BLaER1 treated with 17β-estradiol and CSF1 and Interleukin-3, amounts not matched to agents 10 nM and 100 nM (cell line): Measurements from ENCODE around the gene CTNNA1.

Source experiments
- H3K27ac ChIP-seq, 11 experiments: shearing (Covaris generic); formaldehyde crosslinking; 2 replicates each; pipeline ENCODE4 v1.8.1; 2022
- H3K27me3 ChIP-seq, 11 experiments: shearing (Covaris generic); formaldehyde crosslinking; 2 replicates each; pipeline ENCODE4 v1.8.1; 2022
- H3K36me3 ChIP-seq, 11 experiments: shearing (Covaris generic); formaldehyde crosslinking; 2 replicates each; pipeline ENCODE4 v1.8.1; 2022
- H3K4me1 ChIP-seq, 10 experiments: shearing (Covaris generic); formaldehyde crosslinking; 2 replicates each; pipeline ENCODE4 v1.8.1; 2022
- H3K4me2 ChIP-seq, 11 experiments: shearing (Covaris generic); formaldehyde crosslinking; 2 replicates each; pipeline ENCODE4 v1.8.1; 2022
- H3K4me3 ChIP-seq, 10 experiments: shearing (Covaris generic); formaldehyde crosslinking; 2 replicates each; pipeline ENCODE4 v1.8.1; 2022
- H3K9ac ChIP-seq, 11 experiments: shearing (Covaris generic); formaldehyde crosslinking; 2 replicates each; pipeline ENCODE4 v1.8.1; 2022
- H3K9me3 ChIP-seq, 11 experiments: shearing (Covaris generic); formaldehyde crosslinking; replicated peaks in 1 of 11; 2 replicates each; pipeline ENCODE4 v1.8.1; 2022
- H4K20me1 ChIP-seq, 11 experiments: shearing (Covaris generic); formaldehyde crosslinking; 2 replicates each; pipeline ENCODE4 v1.8.1; 2022
- Cebpa-rat ChIP-seq, 11 experiments: shearing (Covaris generic); IDR thresholded peaks; 2 replicates each; pipeline ENCODE4 v1.8.1; 2022

CTNNA1 gene

DNA sequence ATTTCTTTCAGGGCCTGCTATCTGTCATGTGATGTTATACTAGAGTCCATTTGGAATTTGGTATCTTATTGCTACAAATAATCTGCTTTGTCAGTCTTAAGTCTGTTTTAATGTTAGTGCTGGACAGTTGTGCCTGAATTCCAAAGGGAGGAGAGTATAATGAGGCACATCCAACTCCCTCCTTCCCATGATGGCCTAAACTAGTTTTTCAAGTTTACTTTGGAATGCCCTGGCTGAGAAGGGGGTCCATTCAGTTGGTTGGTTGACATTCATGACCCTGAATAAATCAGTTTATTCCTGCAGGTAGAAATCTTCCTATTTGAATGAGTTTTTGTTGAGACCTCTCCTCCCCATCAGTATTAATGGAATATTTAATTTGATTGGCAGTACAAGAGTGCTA, 131.3 kb downstream of the CTNNA1 start:
- Histone ChIP-seq H3K27me3 (no peaks in the 10 kb centered on the region), H3K9me3 (peaks cover 18 to 32% (median 23%) of the 10 kb centered on the region in 11 experiments), H3K36me3 (peaks cover 46 to 83% (median 63%) of the 10 kb centered on the region in 11 experiments), H3K9ac (no peak overlapping the region), H3K4me3 (no peak overlapping the region), H3K27ac (no peak overlapping the region), H3K4me2 (no peak overlapping the region), H4K20me1 (peaks cover 0 to 69% (median 30%) of the 10 kb centered on the region in 11 experiments; a peak in 12 of 22 replicates), H3K4me1 (peaks cover 0 to 16% (median 14%) of the 10 kb centered on the region in 10 experiments; a peak in 14 of 20 replicates)
- TF ChIP-seq Cebpa-rat (IDR thresholded peaks at IDR 0.05), result no peak

DNA sequence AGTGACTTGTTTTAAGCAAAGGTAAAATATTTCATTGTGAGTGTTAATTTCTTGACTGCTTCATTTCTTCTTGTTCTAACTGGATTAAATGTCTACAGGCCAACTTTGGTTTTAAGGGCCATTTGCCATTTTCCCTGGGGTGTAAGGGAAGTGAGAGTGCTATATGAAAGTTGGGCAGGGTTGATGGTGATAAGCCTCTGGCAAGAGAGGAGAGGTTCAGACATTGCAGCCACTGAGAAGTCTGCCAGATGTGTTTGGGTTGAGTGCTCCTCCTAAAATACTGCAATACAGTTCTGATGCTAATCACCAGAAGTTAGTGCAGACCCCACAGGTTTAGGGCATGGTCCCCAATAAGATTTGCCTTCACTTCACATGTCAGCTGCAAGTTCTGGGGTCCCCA, 136.8 kb downstream of the CTNNA1 start:
- peaks cover 69 to 99% (median 88%) of the 10 kb centered on the region in 11 experiments for H3K36me3 ChIP-seq
- TF ChIP-seq Cebpa-rat (IDR thresholded peaks at IDR 0.05), result no peak

DNA sequence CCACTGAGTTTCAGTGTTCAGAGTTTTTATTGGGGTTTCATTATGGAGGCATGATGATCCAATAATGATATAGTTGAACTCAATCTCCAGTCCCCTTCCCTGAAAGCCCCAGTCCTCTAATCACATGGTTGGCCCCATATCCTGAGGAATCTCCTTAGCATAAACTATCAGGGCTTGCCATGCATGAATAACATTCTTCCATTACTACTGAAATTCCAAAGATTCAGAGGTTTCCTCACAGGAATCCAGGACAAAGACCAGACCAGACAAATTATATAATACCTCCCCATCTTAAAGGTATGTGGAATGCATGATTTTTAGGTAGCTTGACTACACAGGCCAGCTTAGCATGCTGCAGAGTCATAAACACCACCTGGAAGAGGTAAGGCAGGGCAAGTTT, 137.4 kb downstream of the CTNNA1 start:
- Histone ChIP-seq H3K9me3 (peaks cover 22 to 38% (median 34%) of the 10 kb centered on the region in 11 experiments), H3K36me3 (peaks cover 69 to 99% (median 84%) of the 10 kb centered on the region in 11 experiments), H3K27ac (no peak overlapping the region), H3K4me1 (no peaks in the 10 kb centered on the region), H3K4me2 (no peak overlapping the region), H4K20me1 (peaks cover 0 to 15% (median 0%) of the 10 kb centered on the region in 11 experiments; a peak in 4 of 22 replicates), H3K27me3 (no peaks in the 10 kb centered on the region), H3K9ac (no peak overlapping the region), H3K4me3 (peak overlapping the region in 2 of 10 experiments; percentile 10 to 23; a peak in 1 of 20 replicates)
- TF ChIP-seq Cebpa-rat (IDR thresholded peaks at IDR 0.05), result no peak

More for the DNA sequence above, 136.8 kb downstream of the CTNNA1 start:
- Histone ChIP-seq H3K4me3 (peak overlapping the region in 2 of 10 experiments; percentile 10 to 16; a peak in 3 of 20 replicates), H3K4me2 (no peak overlapping the region), H3K27me3 (no peaks in the 10 kb centered on the region), H3K9ac (no peak overlapping the region), H3K4me1 (no peaks in the 10 kb centered on the region), H4K20me1 (peaks cover 0 to 21% (median 0%) of the 10 kb centered on the region in 11 experiments; a peak in 6 of 22 replicates), H3K27ac (no peak overlapping the region), H3K9me3 (peaks cover 22 to 38% (median 34%) of the 10 kb centered on the region in 11 experiments)

- H3K4me2 ChIP-seq, result no peak overlapping the region
- no peak overlapping the region for H3K27ac ChIP-seq
- H3K4me1 ChIP-seq, result peaks cover 19 to 26% (median 22%) of the 10 kb centered on the region in 10 experiments
- no peak overlapping the region for H3K4me3 ChIP-seq
- H3K36me3 ChIP-seq, result peaks cover 42 to 78% (median 57%) of the 10 kb centered on the region in 11 experiments
- peaks cover 0 to 16% (median 7%) of the 10 kb centered on the region in 11 experiments; a peak in 17 of 22 replicates for H3K9me3 ChIP-seq
- H3K27me3 ChIP-seq, result no peaks in the 10 kb centered on the region
- H3K9ac ChIP-seq, result no peak overlapping the region
- H4K20me1 ChIP-seq, result peaks cover 0 to 37% (median 8%) of the 10 kb centered on the region in 11 experiments; a peak in 12 of 22 replicates
- TF ChIP-seq Cebpa-rat (IDR thresholded peaks at IDR 0.05), result no peak
These were observed 142.7 kb downstream of the CTNNA1 start for GRCh38 chr5:138895918-138896317.

- Histone ChIP-seq H3K4me3 (no peak overlapping the region), H3K9ac (no peak overlapping the region), H3K4me1 (peaks cover 32 to 46% (median 40%) of the 10 kb centered on the region in 10 experiments), H3K9me3 (peaks cover 5 to 16% (median 6%) of the 10 kb centered on the region in 11 experiments; a peak in 14 of 22 replicates), H3K36me3 (peaks cover 32 to 67% (median 43%) of the 10 kb centered on the region in 11 experiments), H3K27ac (no peak overlapping the region), H3K4me2 (no peak overlapping the region), H3K27me3 (no peaks in the 10 kb centered on the region), H4K20me1 (peaks cover 0 to 41% (median 15%) of the 10 kb centered on the region in 11 experiments; a peak in 12 of 22 replicates)
- TF ChIP-seq Cebpa-rat (IDR thresholded peaks at IDR 0.05), result no peak
These were observed 145.1 kb downstream of the CTNNA1 start for GRCh38 chr5:138898299-138898698.

DNA sequence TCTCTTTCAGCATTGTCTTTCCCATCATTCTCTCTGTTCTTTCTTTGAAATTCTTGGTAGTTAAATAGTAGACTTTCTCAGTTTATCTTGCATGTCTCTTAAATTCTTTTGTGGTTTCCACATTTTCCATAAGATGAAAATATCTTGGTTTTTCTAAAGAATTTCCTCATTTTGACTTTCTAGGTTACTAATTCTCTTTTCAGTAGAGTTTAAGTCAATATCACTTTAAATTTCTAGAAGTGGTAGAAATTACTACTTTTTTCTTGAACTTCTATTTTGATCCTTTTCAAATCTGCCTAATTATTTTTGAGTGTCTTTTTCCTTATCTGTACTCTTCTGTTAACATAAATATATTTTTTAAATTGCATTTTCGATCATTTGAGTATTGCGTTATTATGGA, 145.5 kb downstream of the CTNNA1 start:
- peaks cover 32 to 48% (median 40%) of the 10 kb centered on the region in 10 experiments for H3K4me1 ChIP-seq
- H3K27me3 ChIP-seq, result no peaks in the 10 kb centered on the region
- H3K27ac ChIP-seq, result no peak overlapping the region
- peak overlapping the region in 2 of 11 experiments; percentile 66 to 73; a peak in 3 of 22 replicates for H3K4me2 ChIP-seq
- no peak overlapping the region for H3K4me3 ChIP-seq
- H3K9ac ChIP-seq, result no peak overlapping the region
- peaks cover 36 to 67% (median 48%) of the 10 kb centered on the region in 11 experiments for H3K36me3 ChIP-seq
- H4K20me1 ChIP-seq, result peaks cover 0 to 41% (median 15%) of the 10 kb centered on the region in 11 experiments; a peak in 12 of 22 replicates
- no peak for TF ChIP-seq Cebpa-rat (IDR thresholded peaks at IDR 0.05)
- peaks cover 5 to 16% (median 6%) of the 10 kb centered on the region in 11 experiments; a peak in 15 of 22 replicates for H3K9me3 ChIP-seq

DNA sequence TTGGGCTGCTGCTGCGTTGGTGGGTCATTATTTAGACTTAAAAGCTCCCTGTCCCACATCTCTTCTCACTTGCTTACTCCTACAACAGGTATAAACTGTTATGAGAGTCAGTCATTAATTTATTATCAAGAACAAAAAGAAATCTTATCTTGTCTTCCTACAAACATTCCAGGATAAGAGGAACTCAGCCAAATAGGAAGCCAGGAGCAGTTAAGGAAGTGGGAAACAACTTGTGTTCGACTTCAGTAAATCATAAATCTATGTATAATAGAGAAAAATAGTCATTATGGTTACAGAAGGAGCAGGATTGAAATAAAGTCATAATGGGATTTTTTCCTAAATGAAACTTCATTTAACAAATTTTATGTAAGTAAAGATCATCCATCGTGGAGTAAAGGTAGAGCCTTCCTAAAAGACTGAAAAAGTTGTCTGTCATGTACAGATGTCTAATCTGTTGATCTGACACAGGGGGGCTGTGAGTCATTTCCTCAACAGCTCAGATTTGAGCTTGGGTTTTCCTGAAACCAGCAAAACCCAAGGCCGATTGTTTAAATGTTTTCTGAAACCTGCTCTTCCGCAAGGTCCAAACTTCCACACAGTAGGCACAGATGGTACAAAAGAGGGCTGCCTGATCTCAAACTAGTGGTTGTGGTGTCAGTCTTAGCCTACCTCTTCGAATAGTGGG, 147.2 kb downstream of the CTNNA1 start:
- TF ChIP-seq Cebpa-rat (IDR thresholded peaks at IDR 0.05), result no peak
- Histone ChIP-seq H3K4me1 (peaks cover 32 to 48% (median 40%) of the 10 kb centered on the region in 10 experiments), H3K9me3 (peaks cover 5 to 18% (median 12%) of the 10 kb centered on the region in 11 experiments; a peak in 15 of 22 replicates), H3K4me2 (peak overlapping the region; percentile 59 to 83 (median 76)), H3K9ac (peak overlapping the region in 10 of 11 experiments; percentile 19 to 57 (median 44); a peak in 14 of 22 replicates), H3K27ac (peak overlapping the region; percentile 1 to 69 (median 59); a peak in 21 of 22 replicates), H3K36me3 (peaks cover 46 to 67% (median 54%) of the 10 kb centered on the region in 11 experiments), H3K4me3 (peak overlapping the region in 2 of 10 experiments; percentile 1 to 6; a peak in 1 of 20 replicates), H3K27me3 (no peaks in the 10 kb centered on the region), H4K20me1 (peaks cover 0 to 41% (median 15%) of the 10 kb centered on the region in 11 experiments; a peak in 12 of 22 replicates)

DNA sequence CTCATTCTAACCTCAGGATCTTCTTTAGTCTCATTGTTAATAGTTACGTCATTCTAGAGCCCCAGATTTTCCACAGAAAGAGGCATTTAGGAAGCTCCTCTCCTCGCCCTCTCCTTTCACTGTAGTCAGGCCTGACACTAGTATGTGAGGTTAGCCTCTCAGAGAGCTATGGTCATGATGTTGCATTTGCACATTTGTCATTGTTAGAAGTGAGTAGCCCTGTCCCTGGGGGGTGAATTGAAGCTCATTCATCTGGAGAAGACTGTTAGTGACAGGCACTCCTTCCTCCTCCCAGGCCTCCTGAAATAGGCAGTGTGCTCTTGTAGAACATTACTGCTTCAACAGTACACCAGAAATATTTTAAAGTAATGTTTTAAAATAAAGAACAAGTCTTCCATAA, 148.5 kb downstream of the CTNNA1 start:
- Histone ChIP-seq H3K4me2 (peak overlapping the region; percentile 59 to 83 (median 76)), H3K4me1 (peaks cover 32 to 48% (median 40%) of the 10 kb centered on the region in 10 experiments), H3K9me3 (peaks cover 7 to 21% (median 15%) of the 10 kb centered on the region in 11 experiments; a peak in 16 of 22 replicates), H3K27me3 (no peaks in the 10 kb centered on the region), H3K9ac (peak overlapping the region in 5 of 11 experiments; percentile 7 to 55 (median 42); a peak in 8 of 22 replicates), H3K27ac (peak overlapping the region in 10 of 11 experiments; percentile 32 to 69 (median 62); a peak in 17 of 22 replicates), H3K4me3 (no peak overlapping the region), H4K20me1 (peaks cover 0 to 30% (median 15%) of the 10 kb centered on the region in 11 experiments; a peak in 12 of 22 replicates), H3K36me3 (peaks cover 51 to 68% (median 58%) of the 10 kb centered on the region in 11 experiments)
- 0 out of 22 replicates have a peak, but pooled peaks of 1 of the 11 experiments have one; percentile 20 for TF ChIP-seq Cebpa-rat (IDR thresholded peaks at IDR 0.05)
